Ramos (cell line): ENCODE results near the gene TMTC1.

ENCODE experiments used
- in situ Hi-C: fragments of 300-500 bp; cut with MboI; formaldehyde crosslinking; loops from one replicate; pipeline ENCODE4 v1.14.3; 2022; ENCODE audit warnings: low sequenced_read_pairs; ENCODE audit not compliant: unreplicated experiment

The TMTC1 gene

DNA sequence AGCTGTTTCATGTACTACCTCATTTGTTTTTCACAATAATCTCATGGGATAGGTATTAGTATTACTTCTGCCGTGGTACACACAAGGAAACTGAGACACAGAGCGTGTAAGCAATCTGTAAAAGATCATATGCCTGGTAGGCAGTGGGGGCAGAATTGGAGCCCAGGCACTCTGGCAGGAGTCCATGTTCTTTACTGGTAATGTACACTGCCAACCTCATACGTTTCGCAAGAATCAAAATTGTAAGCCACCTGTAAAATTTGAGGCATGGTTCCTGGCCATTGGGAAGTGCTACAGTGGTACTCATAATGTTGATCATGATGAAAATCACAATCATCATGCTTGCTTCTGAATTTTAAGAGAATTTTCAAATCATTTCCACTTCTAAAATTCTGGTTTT, 40.7 kb downstream of the TMTC1 start:
- in situ Hi-C loops: no loop called here

DNA sequence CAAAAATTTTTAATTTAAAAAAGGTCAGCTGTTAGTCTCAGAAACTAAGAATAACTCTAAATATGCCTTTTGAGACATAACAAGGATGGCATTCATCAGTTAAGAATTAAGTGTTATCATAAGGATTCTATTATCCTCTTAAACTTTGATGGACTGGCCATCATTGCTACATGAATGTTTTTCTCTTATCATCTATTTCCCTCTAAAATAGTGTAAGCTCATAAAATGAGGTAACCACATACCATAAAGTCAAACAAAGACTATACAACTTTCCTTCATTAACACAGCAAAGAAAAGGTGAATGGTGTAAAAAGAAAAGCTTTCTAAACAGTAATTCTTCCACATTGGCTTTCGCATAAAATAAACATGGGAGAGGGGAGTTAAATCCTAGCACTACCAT, 41.1 kb downstream of the TMTC1 start:
- in situ Hi-C loops: no loop called here

DNA sequence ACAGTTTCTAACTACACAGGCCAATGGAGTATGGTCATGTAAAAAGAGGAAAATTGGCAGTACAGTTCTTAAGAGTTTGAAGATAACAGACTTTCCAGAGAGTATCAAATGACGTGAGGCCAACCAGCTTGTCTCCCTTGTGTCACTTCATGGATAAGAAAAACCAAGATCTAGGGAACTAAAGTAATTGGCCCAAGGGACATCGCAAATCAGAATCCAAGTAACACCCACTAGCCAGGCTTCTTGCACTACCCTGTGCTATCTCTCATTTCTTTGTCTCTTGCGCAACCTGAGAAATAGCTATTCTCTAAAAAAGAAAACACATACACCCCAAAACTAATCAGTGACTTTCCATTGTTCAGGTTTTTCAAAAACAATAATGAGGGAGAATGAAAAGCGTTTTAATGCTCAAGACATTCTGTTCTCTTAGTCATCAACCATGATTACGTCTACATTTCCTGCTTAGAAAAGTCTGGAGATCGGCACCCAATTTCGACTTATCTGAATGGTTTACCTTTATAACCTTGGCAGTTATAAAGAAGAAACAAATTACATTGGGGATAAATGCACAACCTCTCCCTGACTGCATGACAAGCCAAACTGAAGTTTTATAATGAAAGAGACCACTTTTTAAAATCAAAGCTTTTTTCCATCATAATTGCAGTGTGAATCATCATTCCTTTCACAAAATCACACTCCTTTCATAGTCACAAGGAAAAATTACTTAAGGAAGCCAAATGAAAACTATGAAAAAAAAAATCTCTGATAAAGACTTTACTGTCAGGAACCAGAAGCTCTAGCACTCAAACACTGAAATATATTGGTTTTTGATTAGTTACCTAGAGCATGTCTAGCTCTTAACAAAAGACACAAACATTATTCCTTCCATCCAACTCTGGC, 42.1 kb downstream of the TMTC1 start:
- in situ Hi-C loops: no loop called here

DNA sequence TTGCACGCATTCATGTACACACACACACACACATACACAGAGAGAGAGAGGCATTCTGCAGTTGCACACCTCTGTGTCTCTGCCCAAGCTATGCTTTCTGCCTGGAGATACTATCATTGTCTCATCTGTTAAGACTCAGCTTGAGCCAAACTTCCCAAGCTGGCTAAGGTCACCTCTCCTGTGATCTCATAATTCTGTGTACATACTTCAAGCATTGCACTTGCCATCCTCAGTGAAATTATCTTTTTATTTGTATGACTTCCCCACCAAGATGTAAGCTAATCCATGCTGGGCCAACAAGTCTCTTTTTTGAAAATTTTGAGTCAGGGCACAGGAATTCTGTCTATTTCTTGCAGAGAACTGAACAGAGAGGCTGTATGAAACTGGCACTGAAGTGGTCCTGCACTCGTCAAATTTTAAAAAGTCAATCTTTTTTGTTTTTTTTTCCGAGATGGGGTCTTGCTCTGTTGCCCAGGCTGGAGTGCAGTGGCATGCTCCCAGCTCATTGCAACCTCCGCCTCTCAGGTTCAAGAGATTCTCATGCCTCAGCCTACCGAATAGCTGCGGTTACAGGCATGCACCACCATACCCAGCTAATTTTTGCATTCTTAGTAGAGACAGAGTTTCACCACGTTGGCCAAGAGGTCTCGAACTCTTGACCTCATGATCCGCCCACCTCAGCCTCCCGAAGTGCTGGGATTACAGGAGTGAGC, 44.3 kb downstream of the TMTC1 start:
- in situ Hi-C loops: no loop called here

GRCh38 chr12:29738365-29738764, 45.4 kb downstream of the TMTC1 start:
- in situ Hi-C loops: no loop called here

GRCh38 chr12:29737644-29738043, 46.1 kb downstream of the TMTC1 start:
- in situ Hi-C loops: no loop called here

DNA sequence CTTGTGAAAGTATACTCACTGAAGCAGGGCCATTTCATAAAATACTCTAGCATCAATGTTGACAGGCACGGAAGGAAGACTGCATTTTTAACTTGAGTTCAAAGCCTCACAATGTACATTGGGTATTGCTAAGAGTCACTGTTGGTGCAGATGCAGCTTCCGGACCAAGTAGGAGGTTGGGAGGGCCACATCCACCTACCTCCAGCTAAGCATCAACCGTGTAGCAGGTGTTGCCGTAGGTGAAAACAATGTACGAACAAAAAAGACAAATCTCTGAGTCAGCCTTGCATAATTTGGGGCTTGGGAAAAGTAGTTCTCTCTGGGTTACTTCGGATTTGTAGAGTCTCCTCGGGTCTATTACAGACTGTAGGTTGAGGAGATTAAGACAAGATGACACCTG, 48.1 kb downstream of the TMTC1 start:
- in situ Hi-C loops: no loop called here

GRCh38 chr12:29734734-29735133, 49.0 kb downstream of the TMTC1 start:
- in situ Hi-C loops: no loop called here

GRCh38 chr12:29734305-29734704, 49.4 kb downstream of the TMTC1 start:
- in situ Hi-C loops: no loop called here

- in situ Hi-C loops: no loop called here
Measured at GRCh38 chr12:29733501-29733900, 50.2 kb downstream of the TMTC1 start.

GRCh38 chr12:29733060-29733459, 50.7 kb downstream of the TMTC1 start:
- in situ Hi-C loops: no loop called here

DNA sequence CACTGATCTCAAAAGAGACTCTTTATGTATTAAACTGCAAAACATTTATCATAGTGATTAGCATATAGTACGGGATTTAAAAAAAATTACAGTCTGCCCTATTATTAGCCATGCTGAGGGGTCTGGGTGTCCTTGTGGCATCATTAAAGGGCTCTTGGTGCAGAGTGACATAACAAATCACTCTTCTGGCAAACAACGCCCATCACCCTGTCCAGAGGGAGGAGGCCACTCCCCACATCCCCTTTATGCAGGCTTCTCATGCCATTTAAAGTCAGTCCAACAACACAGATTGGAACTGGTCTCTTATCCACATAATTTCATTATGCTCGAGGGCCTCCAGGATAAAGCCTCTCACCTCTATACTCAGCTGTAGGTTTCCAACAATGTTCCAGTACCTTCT, 51.1 kb downstream of the TMTC1 start:
- in situ Hi-C loops: no loop called here

- in situ Hi-C loops: no loop called here
Measured at GRCh38 chr12:29732191-29732590, 51.6 kb downstream of the TMTC1 start.

- in situ Hi-C loops: no loop called here
Measured at GRCh38 chr12:29731591-29731990, 52.2 kb downstream of the TMTC1 start.

- in situ Hi-C loops: no loop called here
Measured at GRCh38 chr12:29730481-29730880, 53.3 kb downstream of the TMTC1 start.

DNA sequence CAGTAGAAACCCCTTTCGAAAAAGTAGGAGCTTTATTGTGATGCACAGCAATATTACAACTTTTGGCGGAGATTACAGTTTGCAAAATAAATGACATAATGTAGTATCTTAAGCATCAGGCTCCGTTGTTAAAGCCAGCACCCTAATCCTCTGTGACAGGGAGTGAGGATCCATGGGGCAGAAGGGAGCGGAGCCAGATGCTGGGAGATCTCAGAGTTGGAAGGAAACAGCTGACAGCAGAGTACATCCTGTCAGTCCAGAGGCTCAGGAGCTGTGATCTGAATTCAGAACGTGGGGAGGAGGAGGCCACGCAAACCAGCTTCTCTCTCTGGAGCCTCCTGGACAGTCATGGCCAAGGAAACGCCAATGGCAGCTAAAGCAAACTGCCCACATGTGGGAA, 55.7 kb downstream of the TMTC1 start:
- in situ Hi-C loops: no loop called here

DNA sequence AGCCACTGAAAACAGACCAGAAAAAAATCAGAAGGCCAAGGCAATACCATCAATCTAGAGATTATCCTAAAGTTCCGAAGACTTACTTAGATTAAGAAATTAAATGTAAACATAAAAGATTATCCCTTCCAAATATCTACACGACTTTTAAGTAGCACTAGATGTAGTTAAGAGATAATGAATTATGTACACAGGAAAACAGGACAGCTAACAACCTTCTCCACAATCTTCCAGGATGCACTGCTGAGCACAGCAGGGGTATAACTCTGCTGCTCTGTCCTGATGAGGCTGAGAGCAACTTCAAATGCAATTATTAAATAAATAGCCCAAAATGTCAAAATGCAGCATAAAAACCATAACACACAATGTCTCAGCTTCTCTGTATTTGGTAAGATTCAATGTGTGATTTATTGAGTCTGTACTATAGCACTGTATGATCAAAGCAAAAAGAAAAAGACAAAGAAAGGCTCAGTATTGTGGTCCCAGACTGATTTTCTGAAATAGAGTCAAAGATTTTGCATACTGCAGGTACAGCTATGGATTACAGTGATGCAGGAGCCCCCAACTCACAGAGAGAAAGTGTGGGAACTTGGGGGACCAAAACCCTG, 56.9 kb downstream of the TMTC1 start:
- in situ Hi-C loops: no loop called here

DNA sequence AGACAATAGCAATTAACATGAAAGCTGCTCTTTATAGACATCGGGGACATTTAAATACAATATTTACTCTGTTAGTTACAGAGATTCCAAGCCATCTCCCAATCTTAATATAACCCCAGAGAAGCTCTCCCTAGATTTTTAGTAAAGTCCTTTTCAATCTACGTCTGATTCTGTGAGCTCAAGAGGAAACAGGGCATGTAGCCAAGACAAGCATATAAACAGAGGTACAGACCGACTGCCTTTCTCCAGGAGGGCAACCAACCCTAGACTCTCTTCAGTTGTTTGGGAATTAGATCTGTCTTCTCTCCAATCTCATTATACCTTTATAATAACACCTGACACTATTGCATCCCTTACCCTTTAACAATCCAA, 57.4 kb downstream of the TMTC1 start:
- in situ Hi-C loops: no loop called here

GRCh38 chr12:29725587-29726320, 58.0 kb downstream of the TMTC1 start:
- in situ Hi-C loops: no loop called here

DNA sequence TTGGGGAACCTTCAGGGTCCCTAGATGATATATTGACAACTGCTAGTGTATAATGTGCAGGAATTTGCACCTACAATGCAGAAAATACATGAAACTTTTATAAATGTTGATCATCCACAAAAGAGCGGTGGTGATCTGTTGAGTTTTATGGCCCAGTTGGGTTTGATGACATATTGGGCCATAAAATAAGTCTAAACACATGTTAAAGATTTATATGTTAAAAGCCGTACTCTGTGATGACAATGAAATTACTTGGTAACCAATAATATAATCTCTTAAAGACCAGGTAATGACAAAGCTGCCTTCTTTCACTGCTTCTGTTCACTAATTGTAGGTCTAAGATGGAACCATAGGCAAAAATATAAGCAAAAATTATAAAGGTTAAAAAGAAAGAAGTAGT, 61.6 kb downstream of the TMTC1 start:
- in situ Hi-C loops: no loop called here

GRCh38 chr12:29719381-29719780, 64.4 kb downstream of the TMTC1 start:
- in situ Hi-C loops: no loop called here
